ENCODE measurements around the gene ABAT.

- TF ChIP-seq EP300 (IDR thresholded peaks at IDR 0.05; ENCODE audit: borderline replicate concordance in 1 of 2, control insufficient read depth in 1 of 2, low read depth in 2 of 2, low read length in 2 of 2) (no peak), CTCF (IDR thresholded peaks at IDR 0.05 in 2 of 3, conservative IDR thresholded peaks at IDR 0.05 in 1 of 3; ENCODE audit: control insufficient read depth in 2 of 3, extremely low read depth in 1 of 3, insufficient read depth in 1 of 3, low read depth in 3 of 3, low read length in 3 of 3) (no peak), IRF4 (IDR thresholded peaks at IDR 0.05; ENCODE audit: low read depth, low read length) (no peak), NFIC (IDR thresholded peaks at IDR 0.05; ENCODE audit: low read depth, low read length) (no peak), FOXK2 (IDR thresholded peaks at IDR 0.05) (no peak), RAD21 (IDR thresholded peaks at IDR 0.05; ENCODE audit: insufficient read depth, low read depth, low read length) (no peak)
These were observed 25.5 kb upstream of the ABAT start for GRCh38 chr16:8648877-8649276.

Measured in GM12878 (cell line).